HepG2 (cell line): ENCODE measurements around the gene OAS2. TPM values are rescaled to one million over a fixed set of nuclear protein-coding genes. Genes with fewer than 3 reads are reported as not detected.

Experiments used
- ATAC-seq: fragments of 200-7000 bp; cut with Tn5 transposase; 3 replicates; pipeline ENCODE4 v1.9.1; 2020; ENCODE audit warnings: mild to moderate bottlenecking, moderate library complexity
- BruUV-seq: library from RNA; stranded (reverse); fragments of 400-500 nt; replicated peaks from 2 replicates; lab custom pipeline; 2021; lab: Mats Ljungman, UMichigan
- CTCF ChIA-PET: fragments of 300-600 bp; formaldehyde crosslinking; extraction: SDS; loops from one replicate; lab custom pipeline; 2021; ENCODE audit warnings: low total read pairs, inconsistent platforms, low intra/inter-chr PET ratio; lab: Yijun Ruan, JAX
- POLR2A ChIA-PET: fragments of 350-600 bp; sonication (Branson Sonifier 250); formaldehyde crosslinking; loops from one replicate; lab custom pipeline; 2020; ENCODE audit warnings: antibody characterized with exemption, inconsistent platforms; lab: Yijun Ruan, JAX
- DNase-seq: peaks from one replicate; pipeline ENCODE4 v3.0.0-alpha.2; 2015; ENCODE audit warnings: low spot score
- FAIRE-seq: peaks from 3 replicates; lab custom pipeline; 2011; peaks lifted over from hg19 to GRCh38; lab: Jason Lieb, UNC
- H2AFZ ChIP-seq: one replicate; pipeline ENCODE4 v1.6.1; 2011; ENCODE audit warnings: low read length, inconsistent platforms
- H3K27ac ChIP-seq: fragments of 300-600 bp; 3 replicates; pipeline ENCODE4 v1.8.0; 2011; ENCODE audit warnings: mixed run types, mild to moderate bottlenecking, mixed read lengths, low read length, inconsistent platforms; ENCODE audit not compliant: insufficient read depth; ENCODE audit errors: extremely low read length
- H3K27me3 ChIP-seq, 2 experiments: fragments of 200-600 bp in 1 of 2; 2 replicates in 1 of 2; 3 replicates in 1 of 2; pipeline versions ENCODE4 v1.6.0 to v1.8.0; 2011; ENCODE audit warnings: low read length in 2 of 2, mild to moderate bottlenecking in 2 of 2, moderate library complexity in 2 of 2, inconsistent platforms in 1 of 2; ENCODE audit not compliant: insufficient read depth in 2 of 2, control insufficient read depth in 1 of 2
- H3K36me3 ChIP-seq, 2 experiments: fragments of 200-600 bp in 1 of 2; replicated peaks in 1 of 2; 2 replicates in 1 of 2; 3 replicates in 1 of 2; pipeline versions ENCODE4 v1.5.1 to v1.8.0; 2011; ENCODE audit warnings: low read length in 2 of 2, inconsistent platforms in 1 of 2; ENCODE audit not compliant: insufficient read depth in 2 of 2, control insufficient read depth in 1 of 2
- H3K4me1 ChIP-seq: 2 replicates; pipeline ENCODE4 v1.5.1; 2012; ENCODE audit warnings: low read length, inconsistent platforms; ENCODE audit not compliant: insufficient read depth
- H3K4me2 ChIP-seq: 2 replicates; pipeline ENCODE4 v1.6.0; 2011; ENCODE audit warnings: low read depth, low read length, inconsistent platforms
- H3K4me3 ChIP-seq, 3 experiments: fragments of 200-600 bp in 1 of 3; sonication (generic), shearing (Covaris generic) in 1 of 3; replicated peaks in 1 of 3; 2 replicates each; pipeline ENCODE4 v1.5.1; 2011 to 2016; ENCODE audit warnings: low read length in 3 of 3, inconsistent platforms in 2 of 3, low read depth in 2 of 3, mild to moderate bottlenecking in 2 of 3, control low read depth in 1 of 3, mixed read lengths in 1 of 3; ENCODE audit not compliant: insufficient read depth in 1 of 3
- H3K79me2 ChIP-seq: one replicate; pipeline ENCODE4 v1.6.1; 2011; ENCODE audit warnings: low read length, inconsistent platforms; ENCODE audit not compliant: insufficient read depth
- H3K9ac ChIP-seq: 2 replicates; pipeline ENCODE4 v1.6.0; 2011; ENCODE audit warnings: mild to moderate bottlenecking, low read depth, low read length, inconsistent platforms; ENCODE audit not compliant: insufficient read depth
- H3K9me3 ChIP-seq: 2 replicates; pipeline ENCODE4 v1.5.1; 2012; ENCODE audit warnings: mild to moderate bottlenecking, low read length
- H4K20me1 ChIP-seq: 2 replicates; pipeline ENCODE4 v1.6.0; 2011; ENCODE audit warnings: inconsistent platforms, mild to moderate bottlenecking, low read length, moderate library complexity; ENCODE audit not compliant: insufficient read depth
- HOXA7 ChIP-seq: sonication (generic); formaldehyde crosslinking; IDR thresholded peaks from 2 replicates; pipeline ENCODE4 v1.8.1; 2022; ENCODE audit warnings: mild to moderate bottlenecking, missing genetic modification reagents, moderate library complexity
- MATR3 ChIP-seq: sonication (generic); formaldehyde crosslinking; IDR thresholded peaks from 2 replicates; pipeline ENCODE4 v1.4.0; 2020; ENCODE audit warnings: missing genetic modification reagents
- NCOA2 ChIP-seq: sonication (generic); formaldehyde crosslinking; IDR thresholded peaks from 2 replicates; pipeline ENCODE4 v1.8.0; 2022; ENCODE audit warnings: inconsistent platforms
- PHF8 ChIP-seq: sonication (generic); formaldehyde crosslinking; IDR thresholded peaks from 2 replicates; pipeline ENCODE4 v1.5.0; 2020; ENCODE audit warnings: missing genetic modification reagents
- RXRA ChIP-seq: sonication (generic); formaldehyde crosslinking; IDR thresholded peaks from 2 replicates; pipeline ENCODE4 v1.5.1; 2020; ENCODE audit warnings: missing genetic modification reagents
- SMARCC2 ChIP-seq: fragments of 450-650 bp; IDR thresholded peaks from 2 replicates; pipeline ENCODE4 v1.6.1; 2017; ENCODE audit warnings: antibody characterized with exemption, mild to moderate bottlenecking
- ZNF329 ChIP-seq: sonication (generic); formaldehyde crosslinking; IDR thresholded peaks from 2 replicates; pipeline ENCODE4 v1.9.0; 2021; ENCODE audit warnings: low read depth, mild to moderate bottlenecking, missing genetic modification reagents
- ZNF441 ChIP-seq: sonication (generic); formaldehyde crosslinking; IDR thresholded peaks from 2 replicates; pipeline ENCODE4 v1.7.0; 2021; ENCODE audit warnings: missing genetic modification reagents, borderline replicate concordance
- ZNF552 ChIP-seq: sonication (generic); formaldehyde crosslinking; IDR thresholded peaks from 2 replicates; pipeline ENCODE4 v1.9.0; 2022; ENCODE audit warnings: missing genetic modification reagents, mild to moderate bottlenecking, borderline replicate concordance
- WGBS: methylation state at CpG from one replicate; pipeline ENCODE4 v1.1.6; 2017; ENCODE audit warnings: low lambda C conversion rate; 5-methylcytosine and 5-hydroxymethylcytosine counted together
- in situ Hi-C: cut with HindIII; loops from 2 replicates; pipeline ENCODE4 v1.10.0; 2017; ENCODE audit warnings: low pct_unique_long_range_greater_than_20kb; ENCODE audit not compliant: extremely low pct_ligation_motif_present
- intact Hi-C: fragments of 100-400 bp; cut with micrococcal nuclease; formaldehyde crosslinking; loops from one replicate; pipeline ENCODE4 v1.10.0; 2022; ENCODE audit not compliant: unreplicated experiment
- polyA plus RNA-seq, 8 experiments: library from polyadenylated mRNA; depleted of rRNA in 3 of 8; stranded (reverse) in 7 of 8; unstranded in 1 of 8; fragments of >200 nt; fragmentation: Illumina TruSeq in 4 of 8; extraction: Trizol in 4 of 8; gene quantifications; 2 replicates each; pipeline versions ENCODE4 v1.2.1 to v1.2.3, GENCODE V29; 2011 to 2016; ENCODE audit warnings: low read depth in 4 of 8, missing spikeins in 1 of 8, mixed read lengths in 1 of 8; ENCODE audit not compliant: insufficient read depth in 1 of 8
- total RNA-seq, 5 experiments: library from RNA; depleted of rRNA; stranded (reverse); fragments of >200 nt; fragmentation: Illumina TruSeq; extraction: Trizol; gene quantifications; 2 replicates each; pipeline ENCODE4 v1.2.3, GENCODE V29; 2016; ENCODE audit warnings: low read depth in 1 of 5
- TF ChIP-seq, protein P1 (sequence below): sonication (generic); formaldehyde crosslinking; IDR thresholded peaks from 2 replicates; pipeline ENCODE4 v1.8.0; 2022; ENCODE audit warnings: mild to moderate bottlenecking, missing genetic modification reagents; ENCODE audit not compliant: insufficient replicate concordance
- TF ChIP-seq, protein P2 (sequence below): sonication (generic); formaldehyde crosslinking; IDR thresholded peaks from 2 replicates; pipeline ENCODE4 v1.4.0; 2020; ENCODE audit warnings: missing genetic modification reagents
- TF ChIP-seq, protein P3 (sequence below): sonication (generic); formaldehyde crosslinking; IDR thresholded peaks from 2 replicates; pipeline ENCODE4 v1.4.0; 2020; ENCODE audit warnings: missing genetic modification reagents

OAS2 gene
- total and polyA plus RNA-seq, 2 of the 13 experiments (the other 11 are each of a cell fraction or from before 2014, with no cell fraction given) = 0.05 to 0.24 TPM

DNA sequence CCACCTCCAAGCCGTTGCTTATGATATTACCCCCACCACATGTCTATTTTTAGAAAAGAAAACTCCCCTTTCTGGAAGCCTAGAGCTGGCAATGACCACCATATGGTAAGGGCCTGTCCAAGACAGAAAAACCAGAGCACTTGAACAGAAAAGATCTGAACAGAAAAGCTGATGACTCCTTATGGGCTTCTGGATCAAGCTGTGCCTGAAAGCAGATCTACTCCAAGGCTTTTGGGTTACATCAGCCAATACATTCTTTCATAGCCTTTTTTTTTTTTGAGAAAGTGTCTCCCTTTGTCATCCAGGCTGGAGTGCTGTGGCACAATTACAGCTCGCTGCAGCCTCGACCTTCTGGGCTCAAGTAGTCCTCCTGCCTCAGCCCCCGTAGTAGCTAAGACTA, 16.8 kb upstream of the OAS2 start:
- no peak overlapping the region for H3K4me3 ChIP-seq
- no peak overlapping the region for H3K27ac ChIP-seq
- peaks cover 8 to 25% of the 10 kb centered on the region in 2 experiments; a peak in 3 of 5 replicates for H3K36me3 ChIP-seq
- peaks cover 6% of the 10 kb centered on the region; the same call in 1 of the 2 replicates for H3K4me1 ChIP-seq
- in situ Hi-C loops (no loop called here), intact Hi-C loops (no loop called here)
- ChIA-PET CTCF (no interaction called here), POLR2A (no interaction called here)
- DNase-seq (no peak), FAIRE-seq (no peak), ATAC-seq (no peak)
- H3K27me3 ChIP-seq = no peaks in the 10 kb centered on the region
- no peak overlapping the region for H3K9ac ChIP-seq
- no peak overlapping the region for H2AFZ ChIP-seq
- H3K79me2 ChIP-seq = no peaks in the 10 kb centered on the region
- 93% methylated on average over 4 of the region's 4 CpGs for WGBS
- no peaks in the 10 kb centered on the region for H4K20me1 ChIP-seq
- no TSS peak for BruUV-seq
- no peaks in the 10 kb centered on the region for H3K9me3 ChIP-seq
- TF ChIP-seq ZNF329 (CRISPR knock-in tag) (peak; percentile 97), ZNF552 (CRISPR knock-in tag) (no peak)
- H3K4me2 ChIP-seq = no peak overlapping the region

DNA sequence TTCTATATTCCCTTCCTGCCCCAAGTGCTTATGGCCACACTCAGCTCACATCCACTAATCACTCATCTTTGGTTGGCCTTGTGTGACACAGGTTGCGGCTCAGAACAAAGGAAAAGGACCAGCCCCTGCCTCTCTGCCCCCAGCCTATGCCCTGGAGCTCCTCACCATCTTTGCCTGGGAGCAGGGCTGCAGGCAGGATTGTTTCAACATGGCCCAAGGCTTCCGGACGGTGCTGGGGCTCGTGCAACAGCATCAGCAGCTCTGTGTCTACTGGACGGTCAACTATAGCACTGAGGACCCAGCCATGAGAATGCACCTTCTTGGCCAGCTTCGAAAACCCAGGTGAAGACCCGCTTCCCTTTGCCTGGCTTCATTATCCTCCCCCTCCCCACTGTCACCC, 15.8 kb upstream of the OAS2 start:
- FAIRE-seq (no peak), ATAC-seq (no peak), DNase-seq (no peak)
- POLR2A ChIA-PET = no interaction called here
- Histone ChIP-seq H2AFZ (no peak overlapping the region), H3K79me2 (no peaks in the 10 kb centered on the region), H3K27ac (no peak overlapping the region), H4K20me1 (no peaks in the 10 kb centered on the region), H3K36me3 (peaks cover 8 to 25% of the 10 kb centered on the region in 2 experiments; a peak in 4 of 5 replicates), H3K4me1 (peaks cover 6% of the 10 kb centered on the region; the same call in 1 of the 2 replicates), H3K4me3 (no peak overlapping the region), H3K4me2 (no peak overlapping the region), H3K9ac (no peak overlapping the region), H3K27me3 (no peaks in the 10 kb centered on the region), H3K9me3 (no peaks in the 10 kb centered on the region)
- intact Hi-C loops (no loop called here), in situ Hi-C loops (no loop called here)
- CTCF ChIA-PET = no interaction called here
- WGBS = 100% methylated on average over 2 of the region's 7 CpGs
- no TSS peak for BruUV-seq
- TF ChIP-seq HOXA7 (CRISPR knock-in tag) = no peak
- TF ChIP-seq NCOA2 (CRISPR knock-in tag) = no peak
- TF ChIP-seq, protein P1, sequence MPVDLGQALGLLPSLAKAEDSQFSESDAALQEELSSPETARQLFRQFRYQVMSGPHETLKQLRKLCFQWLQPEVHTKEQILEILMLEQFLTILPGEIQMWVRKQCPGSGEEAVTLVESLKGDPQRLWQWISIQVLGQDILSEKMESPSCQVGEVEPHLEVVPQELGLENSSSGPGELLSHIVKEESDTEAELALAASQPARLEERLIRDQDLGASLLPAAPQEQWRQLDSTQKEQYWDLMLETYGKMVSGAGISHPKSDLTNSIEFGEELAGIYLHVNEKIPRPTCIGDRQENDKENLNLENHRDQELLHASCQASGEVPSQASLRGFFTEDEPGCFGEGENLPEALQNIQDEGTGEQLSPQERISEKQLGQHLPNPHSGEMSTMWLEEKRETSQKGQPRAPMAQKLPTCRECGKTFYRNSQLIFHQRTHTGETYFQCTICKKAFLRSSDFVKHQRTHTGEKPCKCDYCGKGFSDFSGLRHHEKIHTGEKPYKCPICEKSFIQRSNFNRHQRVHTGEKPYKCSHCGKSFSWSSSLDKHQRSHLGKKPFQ (CRISPR knock-in tag) = no peak
- no peak for TF ChIP-seq ZNF441 (CRISPR knock-in tag)
- no peak for TF ChIP-seq SMARCC2
- TF ChIP-seq, protein P2, sequence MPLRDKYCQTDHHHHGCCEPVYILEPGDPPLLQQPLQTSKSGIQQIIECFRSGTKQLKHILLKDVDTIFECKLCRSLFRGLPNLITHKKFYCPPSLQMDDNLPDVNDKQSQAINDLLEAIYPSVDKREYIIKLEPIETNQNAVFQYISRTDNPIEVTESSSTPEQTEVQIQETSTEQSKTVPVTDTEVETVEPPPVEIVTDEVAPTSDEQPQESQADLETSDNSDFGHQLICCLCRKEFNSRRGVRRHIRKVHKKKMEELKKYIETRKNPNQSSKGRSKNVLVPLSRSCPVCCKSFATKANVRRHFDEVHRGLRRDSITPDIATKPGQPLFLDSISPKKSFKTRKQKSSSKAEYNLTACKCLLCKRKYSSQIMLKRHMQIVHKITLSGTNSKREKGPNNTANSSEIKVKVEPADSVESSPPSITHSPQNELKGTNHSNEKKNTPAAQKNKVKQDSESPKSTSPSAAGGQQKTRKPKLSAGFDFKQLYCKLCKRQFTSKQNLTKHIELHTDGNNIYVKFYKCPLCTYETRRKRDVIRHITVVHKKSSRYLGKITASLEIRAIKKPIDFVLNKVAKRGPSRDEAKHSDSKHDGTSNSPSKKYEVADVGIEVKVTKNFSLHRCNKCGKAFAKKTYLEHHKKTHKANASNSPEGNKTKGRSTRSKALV = no peak
- TF ChIP-seq RXRA (CRISPR knock-in tag) = no peak
- TF ChIP-seq PHF8 (CRISPR knock-in tag) = no peak
- TF ChIP-seq, protein P3, sequence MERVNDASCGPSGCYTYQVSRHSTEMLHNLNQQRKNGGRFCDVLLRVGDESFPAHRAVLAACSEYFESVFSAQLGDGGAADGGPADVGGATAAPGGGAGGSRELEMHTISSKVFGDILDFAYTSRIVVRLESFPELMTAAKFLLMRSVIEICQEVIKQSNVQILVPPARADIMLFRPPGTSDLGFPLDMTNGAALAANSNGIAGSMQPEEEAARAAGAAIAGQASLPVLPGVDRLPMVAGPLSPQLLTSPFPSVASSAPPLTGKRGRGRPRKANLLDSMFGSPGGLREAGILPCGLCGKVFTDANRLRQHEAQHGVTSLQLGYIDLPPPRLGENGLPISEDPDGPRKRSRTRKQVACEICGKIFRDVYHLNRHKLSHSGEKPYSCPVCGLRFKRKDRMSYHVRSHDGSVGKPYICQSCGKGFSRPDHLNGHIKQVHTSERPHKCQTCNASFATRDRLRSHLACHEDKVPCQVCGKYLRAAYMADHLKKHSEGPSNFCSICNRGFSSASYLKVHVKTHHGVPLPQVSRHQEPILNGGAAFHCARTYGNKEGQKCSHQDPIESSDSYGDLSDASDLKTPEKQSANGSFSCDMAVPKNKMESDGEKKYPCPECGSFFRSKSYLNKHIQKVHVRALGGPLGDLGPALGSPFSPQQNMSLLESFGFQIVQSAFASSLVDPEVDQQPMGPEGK (CRISPR knock-in tag) = no peak
- no peak for TF ChIP-seq MATR3 (CRISPR knock-in tag)
